Mesenchymal stem cell (in vitro differentiated cells and primary cell): ENCODE results near the gene VASP.

Source experiments
- DNase-seq: peaks from one replicate; pipeline ENCODE4 v3.0.0-alpha.2; 2013
- H2AFZ ChIP-seq: one replicate; pipeline ENCODE4 v1.6.1; 2013; ENCODE audit warnings: low read depth, mild to moderate bottlenecking, control low read depth, inconsistent platforms, low read length, moderate library complexity
- H2AK5ac ChIP-seq: 2 replicates; pipeline ENCODE4 v1.6.1; 2013; ENCODE audit warnings: low read length, moderate library complexity, mild to moderate bottlenecking, inconsistent platforms; ENCODE audit not compliant: severe bottlenecking
- H2BK120ac ChIP-seq: one replicate; pipeline ENCODE4 v1.6.1; 2013; ENCODE audit warnings: low read depth, mild to moderate bottlenecking, inconsistent platforms, low read length, moderate library complexity
- H2BK12ac ChIP-seq, 2 experiments: one replicate each; pipeline ENCODE4 v1.6.1; 2013; ENCODE audit warnings: inconsistent platforms in 2 of 2, low read length in 2 of 2, mild to moderate bottlenecking in 2 of 2, moderate library complexity in 2 of 2, control low read depth in 1 of 2
- H2BK15ac ChIP-seq: one replicate; pipeline ENCODE4 v1.6.1; 2013; ENCODE audit warnings: mild to moderate bottlenecking, low read depth, inconsistent platforms; ENCODE audit not compliant: poor library complexity, severe bottlenecking
- H2BK5ac ChIP-seq: 2 replicates; pipeline ENCODE4 v1.6.1; 2013; ENCODE audit warnings: low read depth, mild to moderate bottlenecking, low read length, control low read depth, inconsistent platforms; ENCODE audit not compliant: poor library complexity, severe bottlenecking
- H3K14ac ChIP-seq, 2 experiments: one replicate each; pipeline ENCODE4 v1.6.1; 2013; ENCODE audit warnings: inconsistent platforms in 2 of 2, low read length in 2 of 2, control low read depth in 1 of 2, mild to moderate bottlenecking in 1 of 2, moderate library complexity in 1 of 2
- H3K18ac ChIP-seq, 2 experiments: one replicate each; pipeline ENCODE4 v1.6.1; 2013; ENCODE audit warnings: inconsistent platforms in 2 of 2, low read length in 2 of 2, control low read depth in 1 of 2, low read depth in 1 of 2, mild to moderate bottlenecking in 1 of 2
- H3K23ac ChIP-seq, 2 experiments: one replicate each; pipeline ENCODE4 v1.6.1; 2013; ENCODE audit warnings: inconsistent platforms in 2 of 2, low read length in 2 of 2, mild to moderate bottlenecking in 2 of 2, moderate library complexity in 2 of 2, control low read depth in 1 of 2
- H3K27ac ChIP-seq: 2 replicates; pipeline ENCODE4 v1.5.1; 2013; ENCODE audit warnings: mild to moderate bottlenecking, moderate library complexity, low read length, control low read depth, inconsistent platforms; ENCODE audit not compliant: poor library complexity, severe bottlenecking
- H3K27me3 ChIP-seq, 2 experiments: 2 replicates each; pipeline versions ENCODE4 v1.6.1 to v1.7.0; 2013; ENCODE audit warnings: low read length in 2 of 2, mild to moderate bottlenecking in 2 of 2, moderate library complexity in 2 of 2, control low read depth in 1 of 2, inconsistent platforms in 1 of 2; ENCODE audit not compliant: control insufficient read depth in 1 of 2, insufficient read depth in 1 of 2
- H3K36me3 ChIP-seq, 2 experiments: 2 replicates each; pipeline versions ENCODE4 v1.6.1 to v1.7.0; 2013; ENCODE audit warnings: low read length in 2 of 2, control low read depth in 1 of 2, inconsistent platforms in 1 of 2, low read depth in 1 of 2, mild to moderate bottlenecking in 1 of 2; ENCODE audit not compliant: insufficient read depth in 2 of 2, control insufficient read depth in 1 of 2
- H3K4ac ChIP-seq, 2 experiments: one replicate each; pipeline ENCODE4 v1.6.1; 2013; ENCODE audit warnings: inconsistent platforms in 2 of 2, low read length in 2 of 2, mild to moderate bottlenecking in 2 of 2, moderate library complexity in 2 of 2, control low read depth in 1 of 2, low read depth in 1 of 2
- H3K4me1 ChIP-seq: 2 replicates; pipeline ENCODE4 v1.6.1; 2013; ENCODE audit warnings: low read depth, low read length, control low read depth; ENCODE audit not compliant: control insufficient read depth, insufficient read depth
- H3K4me2 ChIP-seq: 2 replicates; pipeline ENCODE4 v1.6.1; 2013; ENCODE audit warnings: low read length, mild to moderate bottlenecking, inconsistent platforms; ENCODE audit not compliant: poor library complexity, severe bottlenecking
- H3K4me3 ChIP-seq, 2 experiments: 2 replicates each; pipeline versions ENCODE4 v1.5.1 to v1.7.0; 2013; ENCODE audit warnings: low read length in 2 of 2, mild to moderate bottlenecking in 2 of 2, control low read depth in 1 of 2, low read depth in 1 of 2; ENCODE audit not compliant: insufficient read depth in 1 of 2
- H3K79me1 ChIP-seq: replicated peaks from 2 replicates; pipeline ENCODE4 v1.6.1; 2013; ENCODE audit warnings: mild to moderate bottlenecking, control low read depth, low read length, inconsistent platforms; ENCODE audit not compliant: poor library complexity, severe bottlenecking
- H3K9ac ChIP-seq: 2 replicates; pipeline ENCODE4 v1.7.0; 2013; ENCODE audit warnings: mild to moderate bottlenecking, low read length, moderate library complexity
- H3K9me3 ChIP-seq: 2 replicates; pipeline ENCODE4 v1.7.0; 2013; ENCODE audit warnings: mild to moderate bottlenecking, low read length; ENCODE audit not compliant: control insufficient read depth
- H4K8ac ChIP-seq: one replicate; pipeline ENCODE4 v1.6.1; 2013; ENCODE audit warnings: inconsistent platforms, mild to moderate bottlenecking, low read length, moderate library complexity
- H4K91ac ChIP-seq: one replicate; pipeline ENCODE4 v1.6.1; 2013; ENCODE audit warnings: mild to moderate bottlenecking, low read length, inconsistent platforms
- WGBS: methylation state at CpG from one replicate; pipeline ENCODE4 v1.1.7; 2013; ENCODE audit warnings: mixed read lengths; 5-methylcytosine and 5-hydroxymethylcytosine counted together

Gene VASP

DNA sequence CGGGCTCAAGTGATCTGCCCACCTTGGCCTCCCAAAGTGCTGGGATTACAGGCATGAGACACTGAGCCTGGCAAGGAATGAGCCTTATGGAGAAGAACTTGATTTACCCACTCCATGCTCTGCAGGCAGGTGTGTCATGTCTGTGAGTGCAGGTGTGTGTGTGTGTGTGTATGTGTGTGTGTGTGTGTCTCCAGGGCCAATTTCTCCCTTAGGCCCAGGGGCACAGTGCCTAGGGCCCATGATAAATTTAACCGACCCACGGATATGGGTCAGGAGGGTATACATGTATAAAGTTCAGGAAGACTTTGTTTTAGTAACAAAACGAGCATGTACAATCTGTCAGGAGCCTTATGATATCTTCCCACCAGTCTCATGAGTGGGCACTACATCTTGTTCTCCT, 44.0 kb upstream of the VASP start:
- Histone ChIP-seq H2BK5ac (no peak overlapping the region), H2AFZ (no peak overlapping the region), H3K9ac (no peak overlapping the region), H3K4ac (no peak overlapping the region), H4K91ac (no peak overlapping the region), H2BK12ac (no peak overlapping the region), H3K27me3 (peaks cover 0 to 13% of the 10 kb centered on the region in 2 experiments), H3K36me3 (no peaks in the 10 kb centered on the region), H3K4me2 (no peak overlapping the region), H3K4me3 (no peak overlapping the region), H4K8ac (no peak overlapping the region), H2AK5ac (no peak overlapping the region), H3K79me1 (no peaks in the 10 kb centered on the region), H3K18ac (no peak overlapping the region), H3K4me1 (peaks cover 14% of the 10 kb centered on the region), H3K14ac (no peak overlapping the region), H3K23ac (no peak overlapping the region), H2BK120ac (no peak overlapping the region), H3K27ac (no peak overlapping the region), H2BK15ac (no peak overlapping the region), H3K9me3 (no peaks in the 10 kb centered on the region)
- 87% methylated on average over 4 of the region's 4 CpGs for WGBS
- no peak for DNase-seq

DNA sequence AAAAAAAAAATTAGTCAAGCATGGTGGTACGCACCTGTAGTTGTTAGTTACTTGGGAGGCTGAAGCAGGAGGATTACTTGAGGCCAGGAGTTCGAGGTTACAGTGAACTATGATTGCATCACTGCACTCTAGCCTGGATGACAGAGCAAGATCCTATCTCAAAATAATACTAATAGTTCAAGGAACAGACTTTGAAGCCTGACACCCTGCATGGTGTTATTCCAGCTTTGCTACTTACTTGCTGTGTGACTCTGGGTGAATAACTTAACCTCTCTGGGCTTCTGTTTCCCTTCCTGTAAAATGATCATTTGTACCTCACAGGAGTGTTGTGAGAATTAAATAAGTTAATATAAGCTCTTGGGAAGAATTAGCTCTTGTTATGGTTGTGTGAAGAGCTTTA, 43.0 kb upstream of the VASP start:
- H3K27me3 ChIP-seq = peaks cover 0 to 13% of the 10 kb centered on the region in 2 experiments
- H3K79me1 ChIP-seq = no peaks in the 10 kb centered on the region
- H4K8ac ChIP-seq = no peak overlapping the region
- H3K27ac ChIP-seq = no peak overlapping the region
- H2BK15ac ChIP-seq = no peak overlapping the region
- no peaks in the 10 kb centered on the region for H3K36me3 ChIP-seq
- H3K4me1 ChIP-seq = peaks cover 16% of the 10 kb centered on the region
- no peak overlapping the region for H2AFZ ChIP-seq
- 90% methylated on average over 2 of the region's 2 CpGs for WGBS
- H3K4ac ChIP-seq = no peak overlapping the region
- H3K9me3 ChIP-seq = no peaks in the 10 kb centered on the region
- H3K23ac ChIP-seq = no peak overlapping the region
- DNase-seq = no peak
- H3K9ac ChIP-seq = no peak overlapping the region
- H3K14ac ChIP-seq = no peak overlapping the region
- H2BK5ac ChIP-seq = no peak overlapping the region
- no peak overlapping the region for H2BK12ac ChIP-seq
- no peak overlapping the region for H2AK5ac ChIP-seq
- no peak overlapping the region for H2BK120ac ChIP-seq
- no peak overlapping the region for H3K4me3 ChIP-seq
- no peak overlapping the region for H3K4me2 ChIP-seq
- H3K18ac ChIP-seq = no peak overlapping the region
- no peak overlapping the region for H4K91ac ChIP-seq

DNA sequence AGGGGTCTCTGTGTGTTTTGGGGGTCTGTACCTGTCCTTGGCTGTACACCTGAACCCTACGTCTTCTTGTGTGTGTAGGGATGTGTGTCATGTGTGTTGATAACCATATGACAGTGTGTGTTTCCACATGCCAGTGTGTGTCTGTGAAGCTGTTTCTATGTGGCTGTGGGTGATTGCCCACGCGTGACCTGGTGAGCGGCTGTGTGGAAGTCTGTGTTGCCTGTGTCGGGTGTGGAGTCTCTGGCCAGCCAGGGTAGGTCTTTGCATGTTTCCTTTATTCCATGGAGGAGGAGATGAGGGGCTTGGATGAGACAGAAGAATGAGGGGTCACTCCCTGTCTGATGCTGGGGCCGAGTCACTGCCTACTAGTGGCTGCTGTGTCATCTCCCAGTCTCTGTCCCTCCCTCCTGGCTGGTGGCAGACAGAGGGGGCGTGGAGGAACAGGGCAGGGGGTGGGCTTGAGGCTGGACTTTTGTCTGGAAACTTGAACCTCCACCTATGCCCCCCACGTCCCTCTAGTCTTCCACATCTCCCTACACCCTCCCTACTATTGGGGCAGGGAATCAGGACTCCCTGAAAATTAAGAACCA, 42.3 kb upstream of the VASP start:
- H2AK5ac ChIP-seq = no peak overlapping the region
- WGBS = 63% methylated on average over 7 of the region's 8 CpGs

DNA sequence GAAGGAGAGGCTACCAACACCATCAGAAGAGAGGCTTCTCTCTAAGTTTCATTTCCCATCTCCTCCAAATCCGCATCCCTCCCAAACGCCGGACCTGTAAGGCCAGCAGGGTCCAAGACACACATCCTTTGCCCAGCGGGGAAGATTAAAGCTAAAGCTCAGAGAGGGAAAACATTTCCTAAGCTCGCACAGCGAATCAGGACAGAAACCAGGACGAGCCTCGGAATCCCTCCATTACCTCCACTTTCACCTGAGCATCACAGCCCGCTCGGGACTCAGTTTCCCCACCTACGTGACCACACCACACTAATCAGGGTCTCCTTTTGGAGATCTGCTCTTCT, 40.2 kb upstream of the VASP start:
- Histone ChIP-seq H3K27ac (no peak overlapping the region), H3K4ac (no peak overlapping the region), H3K4me2 (peak overlapping the region; percentile 100), H3K9ac (peak overlapping the region; percentile 99), H3K79me1 (no peaks in the 10 kb centered on the region), H3K27me3 (peaks cover 0 to 15% of the 10 kb centered on the region in 2 experiments), H2BK5ac (no peak overlapping the region), H2BK120ac (no peak overlapping the region), H2BK15ac (no peak overlapping the region), H3K9me3 (no peaks in the 10 kb centered on the region), H3K36me3 (peaks cover 0 to 3% of the 10 kb centered on the region in 2 experiments), H2AK5ac (no peak overlapping the region), H2AFZ (peak overlapping the region; percentile 30), H3K23ac (no peak overlapping the region), H3K14ac (no peak overlapping the region), H2BK12ac (no peak overlapping the region), H3K4me3 (peak overlapping the region; percentile 54 to 99), H4K8ac (peak overlapping the region; percentile 81), H3K4me1 (peaks cover 28% of the 10 kb centered on the region), H3K18ac (peak overlapping the region in 1 of 2 experiments; percentile 60), H4K91ac (no peak overlapping the region)
- WGBS = 3% methylated on average over 11 of the region's 11 CpGs
- DNase-seq = peak; percentile 60

More for the DNA sequence above, 42.3 kb upstream of the VASP start:
- H3K14ac ChIP-seq = no peak overlapping the region
- H2BK12ac ChIP-seq = no peak overlapping the region
- H3K27me3 ChIP-seq = peaks cover 0 to 13% of the 10 kb centered on the region in 2 experiments
- no peak overlapping the region for H2AFZ ChIP-seq
- H3K36me3 ChIP-seq = no peaks in the 10 kb centered on the region
- H3K79me1 ChIP-seq = no peaks in the 10 kb centered on the region
- DNase-seq = peak; percentile 54
- H4K91ac ChIP-seq = no peak overlapping the region
- H3K4ac ChIP-seq = no peak overlapping the region
- peak overlapping the region; percentile 2 for H3K9ac ChIP-seq
- H2BK5ac ChIP-seq = no peak overlapping the region
- H3K4me1 ChIP-seq = peaks cover 20% of the 10 kb centered on the region
- no peak overlapping the region for H3K18ac ChIP-seq
- no peak overlapping the region for H3K4me2 ChIP-seq
- no peak overlapping the region for H3K23ac ChIP-seq
- no peak overlapping the region for H2BK15ac ChIP-seq
- H2BK120ac ChIP-seq = no peak overlapping the region
- H3K9me3 ChIP-seq = no peaks in the 10 kb centered on the region
- no peak overlapping the region for H3K27ac ChIP-seq
- no peak overlapping the region for H4K8ac ChIP-seq
- no peak overlapping the region for H3K4me3 ChIP-seq
